ENCODE results near the gene KANSL1L.

Gene KANSL1L

DNA sequence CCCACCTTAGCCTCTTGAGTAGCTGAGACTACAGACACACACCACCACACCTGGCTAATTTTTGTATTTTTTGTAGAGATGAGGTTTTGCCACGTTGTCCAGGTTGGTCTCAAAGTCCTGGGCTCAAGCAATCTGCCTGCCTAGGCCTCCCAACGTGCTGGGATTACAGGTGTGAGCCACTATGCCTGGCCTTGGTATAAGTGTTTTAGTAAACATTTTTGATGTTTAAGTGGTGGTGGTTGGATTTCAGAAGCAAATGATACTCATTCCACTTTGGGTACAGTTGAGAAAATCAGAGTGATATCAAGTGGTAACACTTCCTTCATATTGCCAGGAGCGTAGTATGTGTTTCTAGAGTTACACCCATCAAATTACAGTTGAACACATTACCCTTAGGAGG, 28.6 kb upstream of the KANSL1L start:
- Mint-ChIP-seq H3K27me3 (ENCODE audit: low read depth) (peaks cover 34% of the 10 kb centered on the region), H3K27ac (no peak overlapping the region), H3K4me1 (peaks cover 10% of the 10 kb centered on the region), H3K4me3 (no peak overlapping the region), H3K9me3 (no peaks in the 10 kb centered on the region), H3K36me3 (ENCODE audit: low read depth) (no peaks in the 10 kb centered on the region)
- TF ChIP-seq, protein P1, sequence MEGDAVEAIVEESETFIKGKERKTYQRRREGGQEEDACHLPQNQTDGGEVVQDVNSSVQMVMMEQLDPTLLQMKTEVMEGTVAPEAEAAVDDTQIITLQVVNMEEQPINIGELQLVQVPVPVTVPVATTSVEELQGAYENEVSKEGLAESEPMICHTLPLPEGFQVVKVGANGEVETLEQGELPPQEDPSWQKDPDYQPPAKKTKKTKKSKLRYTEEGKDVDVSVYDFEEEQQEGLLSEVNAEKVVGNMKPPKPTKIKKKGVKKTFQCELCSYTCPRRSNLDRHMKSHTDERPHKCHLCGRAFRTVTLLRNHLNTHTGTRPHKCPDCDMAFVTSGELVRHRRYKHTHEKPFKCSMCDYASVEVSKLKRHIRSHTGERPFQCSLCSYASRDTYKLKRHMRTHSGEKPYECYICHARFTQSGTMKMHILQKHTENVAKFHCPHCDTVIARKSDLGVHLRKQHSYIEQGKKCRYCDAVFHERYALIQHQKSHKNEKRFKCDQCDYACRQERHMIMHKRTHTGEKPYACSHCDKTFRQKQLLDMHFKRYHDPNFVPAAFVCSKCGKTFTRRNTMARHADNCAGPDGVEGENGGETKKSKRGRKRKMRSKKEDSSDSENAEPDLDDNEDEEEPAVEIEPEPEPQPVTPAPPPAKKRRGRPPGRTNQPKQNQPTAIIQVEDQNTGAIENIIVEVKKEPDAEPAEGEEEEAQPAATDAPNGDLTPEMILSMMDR (IDR thresholded peaks at IDR 0.05; ENCODE audit: unreplicated experiment in 3 of 3): no peak

DNA sequence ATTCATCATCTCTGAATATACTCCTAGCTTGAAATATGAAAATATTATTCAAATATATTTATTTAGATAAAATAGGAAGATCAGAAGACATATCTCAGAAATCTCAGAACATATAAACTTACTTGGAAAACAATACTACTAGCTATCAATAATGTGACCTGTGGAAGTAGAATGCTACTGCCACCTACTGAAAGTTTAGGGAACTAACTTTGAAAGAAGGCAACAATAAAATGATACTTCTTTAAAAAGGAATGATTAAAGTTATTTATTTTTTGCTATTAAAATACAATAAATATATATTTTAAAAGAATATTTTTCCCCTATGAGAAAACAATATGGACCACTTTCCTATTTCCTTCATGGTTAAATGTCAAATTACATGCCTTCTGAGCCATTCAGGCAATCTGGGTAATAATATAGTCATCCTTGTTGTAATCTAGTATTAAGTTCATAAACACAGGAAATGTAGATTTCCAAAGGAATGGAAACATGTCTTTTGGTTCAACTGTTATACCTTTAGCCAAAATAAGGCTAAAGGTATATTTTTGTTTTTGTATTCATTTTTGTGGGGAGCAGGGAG, 28.1 kb upstream of the KANSL1L start:
- Mint-ChIP-seq H3K27me3 (ENCODE audit: low read depth) (peaks cover 34% of the 10 kb centered on the region), H3K27ac (no peak overlapping the region), H3K9me3 (no peaks in the 10 kb centered on the region), H3K4me1 (peaks cover 11% of the 10 kb centered on the region), H3K36me3 (ENCODE audit: low read depth) (no peaks in the 10 kb centered on the region), H3K4me3 (no peak overlapping the region)
- TF ChIP-seq, protein P1 (IDR thresholded peaks at IDR 0.05; ENCODE audit: unreplicated experiment in 3 of 3): peak; percentile 65 to 79 (median 70)

DNA sequence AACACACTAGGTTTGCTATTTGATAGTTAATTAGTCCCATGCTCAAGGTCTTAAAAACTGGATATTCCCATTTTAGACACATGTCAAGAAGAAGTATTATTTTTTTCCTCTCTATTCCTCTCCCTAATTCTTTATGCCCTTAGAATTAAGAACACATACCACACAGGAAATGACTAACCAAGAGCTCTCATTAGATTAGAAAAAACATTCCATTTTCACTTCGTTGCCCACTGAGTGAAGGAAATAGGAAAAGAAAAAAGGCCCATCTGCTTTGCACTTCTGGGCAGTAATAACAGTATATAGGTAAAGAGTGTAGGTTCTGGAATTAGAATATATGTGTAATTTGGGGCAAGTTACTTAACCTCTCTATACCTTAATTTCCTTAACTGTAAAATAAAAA, 27.1 kb upstream of the KANSL1L start:
- Mint-ChIP-seq H3K4me3 (no peak overlapping the region), H3K27ac (peak overlapping the region; percentile 29 to 72 (median 67)), H3K4me1 (peaks cover 11% of the 10 kb centered on the region), H3K27me3 (ENCODE audit: low read depth) (peaks cover 34% of the 10 kb centered on the region), H3K36me3 (ENCODE audit: low read depth) (no peaks in the 10 kb centered on the region), H3K9me3 (no peaks in the 10 kb centered on the region)
- TF ChIP-seq, protein P1 (IDR thresholded peaks at IDR 0.05; ENCODE audit: unreplicated experiment in 3 of 3): no peak

DNA sequence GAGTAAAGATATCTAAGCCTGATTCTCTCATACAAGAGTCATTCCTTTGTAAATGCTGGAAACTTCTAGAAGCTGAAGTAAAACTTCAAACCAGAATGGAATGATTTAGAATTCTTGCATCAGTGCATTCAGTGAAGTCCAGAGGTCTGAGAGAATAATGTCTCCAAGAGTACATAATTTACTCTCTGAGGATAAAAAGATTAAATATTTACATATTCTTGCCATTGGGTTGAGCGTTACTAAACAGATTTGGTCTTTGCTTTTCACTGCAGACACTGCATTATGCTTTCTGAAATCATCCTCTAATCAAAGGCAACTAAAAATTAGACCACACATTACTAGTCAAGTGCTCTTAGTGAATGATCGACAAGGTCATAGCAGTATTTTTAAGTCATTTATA, 26.5 kb upstream of the KANSL1L start:
- TF ChIP-seq, protein P1 (IDR thresholded peaks at IDR 0.05; ENCODE audit: unreplicated experiment in 3 of 3): no peak
- Mint-ChIP-seq H3K4me1 (peaks cover 11% of the 10 kb centered on the region), H3K36me3 (ENCODE audit: low read depth) (no peaks in the 10 kb centered on the region), H3K9me3 (no peaks in the 10 kb centered on the region), H3K27ac (peak overlapping the region; percentile 10 to 72 (median 67)), H3K27me3 (ENCODE audit: low read depth) (peaks cover 29% of the 10 kb centered on the region), H3K4me3 (no peak overlapping the region)

DNA sequence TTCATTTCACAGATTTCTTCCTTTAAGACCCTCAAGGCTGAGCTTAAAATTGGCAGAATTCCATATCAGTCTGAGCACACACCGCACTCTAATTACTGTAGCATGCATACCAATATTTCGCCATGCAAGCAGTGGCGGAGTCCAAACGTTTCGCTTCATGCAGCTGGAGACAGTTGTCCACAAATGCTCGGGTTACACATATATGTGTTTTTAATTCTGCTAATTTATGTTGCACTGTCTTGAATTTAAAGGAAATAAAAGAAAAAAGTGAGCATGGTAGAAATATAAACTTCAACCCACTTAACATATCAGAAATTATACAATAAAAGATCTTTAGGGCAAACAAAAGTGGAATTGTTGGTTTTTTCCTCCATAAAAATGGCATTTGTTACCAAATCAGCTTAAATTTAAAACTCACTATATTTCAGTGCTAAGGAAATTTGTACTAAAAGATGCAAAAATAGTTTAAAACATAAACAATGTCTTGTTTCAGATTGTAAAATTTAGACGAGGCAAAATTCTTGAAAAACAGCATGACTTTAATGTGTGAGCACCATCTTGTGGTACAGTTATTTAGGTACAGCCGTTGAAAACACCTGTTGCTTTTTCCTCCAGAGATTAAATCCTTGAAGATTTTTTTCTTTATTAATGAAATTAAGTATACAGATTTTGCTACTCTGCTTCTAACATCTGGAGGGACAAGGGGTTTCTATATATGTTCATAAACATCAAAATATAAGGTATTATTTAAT, 24.1 kb upstream of the KANSL1L start:
- Mint-ChIP-seq H3K36me3 (ENCODE audit: low read depth) (no peaks in the 10 kb centered on the region), H3K9me3 (no peaks in the 10 kb centered on the region), H3K4me3 (peak overlapping the region; percentile 67 to 77 (median 71)), H3K27ac (peak overlapping the region; percentile 24 to 72 (median 62)), H3K27me3 (ENCODE audit: low read depth) (peaks cover 15% of the 10 kb centered on the region), H3K4me1 (peaks cover 11% of the 10 kb centered on the region)
- TF ChIP-seq, protein P1 (IDR thresholded peaks at IDR 0.05; ENCODE audit: unreplicated experiment in 3 of 3): peak; percentile 71 to 85 (median 79)

Data from nephron (organoid).